ENCODE results near the gene ZNF460.
A peak's percentile ranks its signal among the peaks of the same experiment; 100 is the strongest.

Gene ZNF460

GRCh38 chr19:57280962-57281400 lies 696 bp downstream of the ZNF460 start:
- DNase-seq (ENCODE audit: low read depth), result no peak

DNA sequence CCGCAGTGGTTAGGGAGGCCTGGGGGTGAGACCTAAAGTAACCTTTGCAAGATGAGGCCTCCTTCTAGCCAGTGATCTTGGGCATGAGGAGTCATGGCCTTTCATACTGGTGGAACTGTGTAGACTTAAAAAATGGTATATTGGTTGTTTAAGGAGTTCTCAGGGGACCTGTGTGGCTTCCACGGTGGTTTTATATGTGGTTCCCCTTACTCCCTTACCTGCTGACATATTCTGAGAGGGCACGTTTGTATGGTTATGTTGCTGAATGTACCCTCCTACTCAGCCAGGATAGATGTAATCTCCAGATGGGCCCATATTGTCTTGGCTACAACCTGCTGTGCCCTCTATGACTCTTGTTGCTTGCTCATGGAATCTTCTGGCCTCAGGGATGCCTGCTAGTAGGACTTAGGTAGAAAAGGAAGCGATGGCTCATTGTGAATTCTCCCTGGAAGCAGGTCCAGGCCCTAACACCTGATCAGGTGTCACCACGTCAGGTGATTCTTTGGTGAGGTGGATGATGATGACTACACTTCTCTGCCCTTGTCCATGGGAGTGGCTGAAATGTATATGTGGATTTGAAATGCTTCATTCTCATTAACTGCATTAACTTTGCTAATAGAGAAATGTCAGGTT lies 1.8 kb downstream of the ZNF460 start:
- no peak for DNase-seq (ENCODE audit: low read depth)

- no peak for DNase-seq (ENCODE audit: low read depth)
These were observed 8.1 kb downstream of the ZNF460 start for GRCh38 chr19:57288373-57288772.

- DNase-seq (ENCODE audit: low read depth), result no peak
These were observed 10.7 kb downstream of the ZNF460 start for GRCh38 chr19:57290970-57291369.

GRCh38 chr19:57292547-57292946 lies 12.3 kb downstream of the ZNF460 start:
- no peak for DNase-seq (ENCODE audit: low read depth)

DNA sequence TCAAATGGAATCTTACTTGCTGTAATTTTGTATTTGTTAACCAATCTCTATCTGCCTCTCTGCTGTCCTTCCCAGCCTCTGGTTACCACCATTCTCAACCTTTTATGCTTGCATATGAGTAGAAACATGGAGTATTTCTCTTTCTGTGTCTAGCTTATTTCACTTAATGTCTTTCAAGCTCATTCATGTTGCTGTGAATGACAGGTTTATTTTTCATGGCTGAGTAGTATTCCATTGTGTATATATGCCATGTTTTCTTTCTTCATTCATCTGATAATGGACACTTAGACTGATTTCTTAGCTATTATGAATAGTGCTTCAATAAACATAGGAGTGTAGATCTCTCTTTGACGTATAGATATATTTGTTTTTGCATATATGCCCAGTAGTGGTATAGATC lies 13.4 kb downstream of the ZNF460 start:
- no peak for DNase-seq (ENCODE audit: low read depth)

GRCh38 chr19:57302020-57302465 lies 21.8 kb downstream of the ZNF460 start:
- DNase-seq (ENCODE audit: low read depth), result no peak

GRCh38 chr19:57302727-57303401 lies 22.6 kb downstream of the ZNF460 start:
- DNase-seq (ENCODE audit: low read depth), result no peak

DNA sequence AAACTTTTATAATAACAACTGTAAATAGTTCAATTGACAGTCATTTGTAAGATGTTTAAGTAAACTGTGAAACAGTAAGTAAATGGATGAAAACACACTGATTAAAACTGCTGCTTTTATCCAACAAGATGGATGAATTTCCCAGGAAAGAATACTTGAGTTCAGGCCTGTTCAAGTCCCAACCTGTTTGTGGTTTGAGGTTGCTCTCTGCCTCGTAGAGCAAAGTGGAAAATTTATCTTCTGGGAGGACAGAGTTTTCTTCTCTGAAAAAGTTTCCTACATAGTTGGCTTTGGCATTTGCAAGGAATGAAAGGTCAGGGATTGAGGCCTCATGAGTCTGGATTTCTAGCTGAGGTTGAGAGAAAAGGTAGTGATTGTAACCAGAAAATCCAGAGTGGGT lies 24.8 kb downstream of the ZNF460 start:
- DNase-seq (ENCODE audit: low read depth), result no peak

GRCh38 chr19:57308514-57308913 lies 28.2 kb downstream of the ZNF460 start:
- no peak for DNase-seq (ENCODE audit: low read depth)

GRCh38 chr19:57310792-57311191 lies 30.5 kb downstream of the ZNF460 start:
- DNase-seq (ENCODE audit: low read depth), result no peak

GRCh38 chr19:57314146-57314545 lies 33.9 kb downstream of the ZNF460 start:
- no peak for DNase-seq (ENCODE audit: low read depth)

- no peak for DNase-seq (ENCODE audit: low read depth)
These were observed 37.2 kb downstream of the ZNF460 start for GRCh38 chr19:57317503-57317902.

DNA sequence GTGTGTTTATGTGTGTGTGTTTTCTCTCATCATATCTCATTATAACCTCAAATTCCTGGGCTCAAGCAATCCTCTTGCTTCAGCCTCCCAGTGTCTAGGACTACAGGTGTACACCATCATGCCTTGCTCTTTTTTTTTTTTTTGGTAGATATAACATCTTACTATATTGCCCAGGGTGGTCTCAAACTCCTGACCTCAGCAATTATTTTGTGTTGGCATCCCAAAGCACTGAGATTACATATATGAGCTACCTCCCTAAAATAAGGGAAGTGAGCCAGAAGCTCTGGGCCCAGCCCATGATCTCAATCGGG lies 39.5 kb downstream of the ZNF460 start:
- no peak for DNase-seq (ENCODE audit: low read depth)

- DNase-seq (ENCODE audit: low read depth), result peak; percentile 81
These were observed 40.1 kb downstream of the ZNF460 start, which contains the start of gene ZNF543 for GRCh38 chr19:57320180-57321084. Gene ZNF543, plus strand, starts transcription at chr19:57320472. Its CDS starts 382 bp downstream, at chr19:57320854.

GRCh38 chr19:57321116-57321515 lies 40.8 kb downstream of the ZNF460 start:
- DNase-seq (ENCODE audit: low read depth), result no peak

DNA sequence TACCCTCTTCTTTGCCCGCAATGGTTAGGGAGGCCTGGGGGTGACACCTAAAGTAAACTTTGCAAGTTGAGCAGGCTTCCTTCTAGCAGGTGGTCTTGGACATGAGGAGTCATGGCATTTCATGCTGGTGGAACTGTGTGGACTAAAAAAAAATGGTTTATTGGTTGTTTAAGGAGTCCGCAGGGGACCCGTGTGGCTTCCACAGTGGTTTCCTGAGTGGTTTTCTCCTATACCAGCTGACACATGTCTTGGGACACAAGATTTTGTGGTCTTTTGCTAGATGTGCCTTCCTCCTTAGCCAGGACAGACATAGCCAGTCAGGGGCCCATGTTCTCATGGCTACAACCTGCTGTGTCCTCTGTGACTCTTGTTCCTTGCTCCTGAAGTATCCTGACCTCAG lies 41.5 kb downstream of the ZNF460 start:
- DNase-seq (ENCODE audit: low read depth), result no peak

- no peak for DNase-seq (ENCODE audit: low read depth)
These were observed 44.7 kb downstream of the ZNF460 start for GRCh38 chr19:57324992-57325391.

- DNase-seq (ENCODE audit: low read depth), result no peak
These were observed 47.7 kb downstream of the ZNF460 start for GRCh38 chr19:57327993-57328392.

DNA sequence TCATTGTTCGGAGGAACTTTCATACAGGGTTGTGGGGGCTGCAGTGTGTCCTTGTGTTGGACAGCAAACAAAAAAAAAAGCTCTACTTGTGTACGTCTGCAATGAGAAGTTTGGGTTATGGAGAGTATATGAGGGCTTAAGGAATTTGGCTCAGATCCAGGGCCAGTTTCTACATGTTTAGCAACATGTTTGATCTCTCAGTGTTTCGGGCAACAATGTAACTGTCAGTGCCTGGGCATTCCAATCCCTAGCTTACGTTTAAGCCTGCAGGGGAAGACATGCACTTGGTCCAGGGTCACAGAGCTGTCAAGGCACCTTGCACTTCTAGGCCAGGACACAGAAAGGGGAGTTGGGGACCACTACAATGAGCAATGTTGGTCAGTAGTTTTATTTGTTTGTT lies 53.9 kb downstream of the ZNF460 start:
- no peak for DNase-seq (ENCODE audit: low read depth)

DNA sequence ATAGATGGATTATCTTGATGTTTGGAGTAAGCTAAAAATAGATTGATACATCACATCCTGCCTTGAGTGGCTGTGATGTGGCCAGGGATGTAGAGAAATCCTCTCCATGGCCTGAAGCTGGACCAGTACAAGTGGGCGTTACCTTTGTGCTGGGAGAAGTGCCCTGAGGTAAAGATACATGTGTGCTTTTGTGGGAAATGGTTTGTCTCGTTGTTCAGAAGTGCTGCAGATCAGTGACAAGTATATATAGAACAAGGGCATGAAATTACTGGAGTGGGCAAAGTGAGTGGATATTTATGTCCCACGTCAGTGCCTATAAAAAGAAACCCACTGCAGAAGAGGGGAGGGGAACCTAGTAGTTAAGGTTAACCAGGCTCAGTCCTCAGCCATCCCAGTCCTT lies 58.6 kb downstream of the ZNF460 start:
- no peak for DNase-seq (ENCODE audit: low read depth)

- DNase-seq (ENCODE audit: low read depth), result no peak
These were observed 62.3 kb downstream of the ZNF460 start for GRCh38 chr19:57342582-57342981.
